ENCODE data around the gene C8B. TPM values are rescaled to one million over a fixed set of nuclear protein-coding genes. Genes with fewer than 3 reads are reported as not detected.

C8B gene
- total RNA-seq, 3 donors from 2014 or later = not detected

- intact Hi-C loops (cut with DNase I; ENCODE audit: low total_unique reads) = loop anchor here (2.0 kb wide), 1 partner anchor 30 kb away; no protein-coding TSS in a partner anchor
These were observed 17.3 kb downstream of the C8B start for GRCh38 chr1:56948403-56949023.

GRCh38 chr1:56940039-56940438 lies 25.8 kb downstream of the C8B start:
- no peak for DNase-seq (ENCODE audit: low spot score in 2 of 2)
- Histone ChIP-seq H3K4me3 (no peak overlapping the region), H3K27ac (no peak overlapping the region), H3K36me3 (no peaks in the 10 kb centered on the region), H3K27me3 (no peaks in the 10 kb centered on the region), H3K4me1 (no peaks in the 10 kb centered on the region), H3K9me3 (no peaks in the 10 kb centered on the region)
- TF ChIP-seq POLR2AphosphoS5 (IDR thresholded peaks at IDR 0.05) = no peak
- TF ChIP-seq POLR2A (IDR thresholded peaks at IDR 0.05) = no peak
- no peak for TF ChIP-seq CTCF (IDR thresholded peaks at IDR 0.05)
- intact Hi-C loops (cut with DNase I; ENCODE audit: low total_unique reads) = no loop called here

More at GRCh38 chr1:56948403-56949023, 17.3 kb downstream of the C8B start:
- no peaks in the 10 kb centered on the region for H3K27me3 ChIP-seq
- TF ChIP-seq POLR2A (IDR thresholded peaks at IDR 0.05) (no peak), CTCF (IDR thresholded peaks at IDR 0.05) (no peak), POLR2AphosphoS5 (IDR thresholded peaks at IDR 0.05) (no peak)
- H3K36me3 ChIP-seq = no peaks in the 10 kb centered on the region
- H3K9me3 ChIP-seq = no peaks in the 10 kb centered on the region
- no peak overlapping the region for H3K27ac ChIP-seq
- no peak overlapping the region for H3K4me3 ChIP-seq
- no peak for DNase-seq (ENCODE audit: low spot score in 2 of 2)
- H3K4me1 ChIP-seq = no peaks in the 10 kb centered on the region

- DNase-seq (ENCODE audit: low spot score in 2 of 2) = no peak
- H3K4me3 ChIP-seq = no peak overlapping the region
- H3K27ac ChIP-seq = no peak overlapping the region
- no peaks in the 10 kb centered on the region for H3K9me3 ChIP-seq
- no peaks in the 10 kb centered on the region for H3K4me1 ChIP-seq
- intact Hi-C loops (cut with DNase I; ENCODE audit: low total_unique reads) = no loop called here
- H3K36me3 ChIP-seq = no peaks in the 10 kb centered on the region
- TF ChIP-seq POLR2AphosphoS5 (IDR thresholded peaks at IDR 0.05) = no peak
- H3K27me3 ChIP-seq = no peaks in the 10 kb centered on the region
These were observed 26.6 kb downstream of the C8B start for GRCh38 chr1:56939209-56939608.

GRCh38 chr1:56938646-56939045 lies 27.2 kb downstream of the C8B start:
- no peak overlapping the region for H3K27ac ChIP-seq
- no peaks in the 10 kb centered on the region for H3K4me1 ChIP-seq
- H3K27me3 ChIP-seq = no peaks in the 10 kb centered on the region
- H3K36me3 ChIP-seq = no peaks in the 10 kb centered on the region
- TF ChIP-seq CTCF (IDR thresholded peaks at IDR 0.05) (no peak), POLR2A (IDR thresholded peaks at IDR 0.05) (no peak), POLR2AphosphoS5 (IDR thresholded peaks at IDR 0.05) (no peak)
- no peaks in the 10 kb centered on the region for H3K9me3 ChIP-seq
- no peak overlapping the region for H3K4me3 ChIP-seq
- intact Hi-C loops (cut with DNase I; ENCODE audit: low total_unique reads) = no loop called here
- DNase-seq (ENCODE audit: low spot score in 2 of 2) = no peak

GRCh38 chr1:56934430-56935060 lies 31.3 kb downstream of the C8B start:
- Histone ChIP-seq H3K27me3 (no peaks in the 10 kb centered on the region), H3K4me3 (no peak overlapping the region), H3K27ac (no peak overlapping the region), H3K4me1 (no peaks in the 10 kb centered on the region), H3K36me3 (no peaks in the 10 kb centered on the region), H3K9me3 (no peaks in the 10 kb centered on the region)
- intact Hi-C loops (cut with DNase I; ENCODE audit: low total_unique reads) = no loop called here
- TF ChIP-seq POLR2A (IDR thresholded peaks at IDR 0.05) (no peak), POLR2AphosphoS5 (IDR thresholded peaks at IDR 0.05) (no peak), CTCF (IDR thresholded peaks at IDR 0.05) (no peak)
- DNase-seq (ENCODE audit: low spot score in 2 of 2) = no peak

All from breast epithelium (tissue), 4 donors.